Hair follicular keratinocyte (primary cell): Measurements from ENCODE around the gene FBXL5. TPM values are rescaled to one million over a fixed set of nuclear protein-coding genes. Genes with fewer than 3 reads are reported as not detected.

Source experiments
- total RNA-seq: library from RNA; depleted of rRNA; stranded (reverse); fragments of >200 nt; gene quantifications from 2 replicates; pipeline ENCODE4 v1.2.3, GENCODE V29; 2015

Gene FBXL5
- 73.1 and 106 TPM in 2 replicates for total RNA-seq

GRCh38 chr4:15655223-15656037 lies at the start of gene FBXL5:
TSS of gene FBXL5 (minus strand) at chr4:15655357. CDS start at chr4:15655287, 70 bp downstream.

GRCh38 chr4:15702941-15703403 lies 47.8 kb upstream of the FBXL5 start, which contains the start of gene BST1:
TSS of gene BST1 (plus strand) at chr4:15703065. CDS start at chr4:15703145, 80 bp downstream.

GRCh38 chr4:15681372-15682241 lies 26.4 kb upstream of the FBXL5 start, which contains the start of gene FAM200B:
TSS of gene FAM200B (plus strand) at chr4:15681827. CDS start at chr4:15686978, 5,151 bp downstream.

Other genes starting within 250 kb of the FBXL5 start
- not detected in 2 replicates for gene C1QTNF7, start 227.3 kb downstream of the FBXL5 start, total RNA-seq
- gene CC2D2A, start 185.5 kb downstream of the FBXL5 start, total RNA-seq, result 9.7 and 19.1 TPM in 2 replicates
- 25.0 and 42.3 TPM in 2 replicates for gene FAM200B, start 26.5 kb upstream of the FBXL5 start, total RNA-seq
- gene BST1, start 47.7 kb upstream of the FBXL5 start, total RNA-seq, result 0.46 and 1.7 TPM in 2 replicates
- gene CD38, start 123.0 kb upstream of the FBXL5 start, total RNA-seq, result not detected in 2 replicates